OCI-LY3 (cell line): ENCODE measurements around the gene MRPL2.

Source experiments
- H2AFZ ChIP-seq: fragments of 200-600, 300-600 bp; shearing (Covaris generic); 2 replicates; pipeline ENCODE4 v1.6.0; 2014; ENCODE audit warnings: antibody characterized with exemption, low read depth, low read length
- H3K27ac ChIP-seq: fragments of 200-600, 300-600 bp; sonication (generic); 2 replicates; pipeline ENCODE4 v1.5.1; 2014; ENCODE audit warnings: mild to moderate bottlenecking, low read length, moderate library complexity, mixed read lengths
- H3K27me3 ChIP-seq: fragments of 200-600, 300-600 bp; sonication (generic); 2 replicates; pipeline ENCODE4 v1.6.1; 2014; ENCODE audit warnings: low read depth, low read length, mixed read lengths
- H3K36me3 ChIP-seq: fragments of 200-600, 300-600 bp; sonication (generic); replicated peaks from 2 replicates; pipeline ENCODE3; 2014; ENCODE audit warnings: low read depth, low read length, mixed read lengths
- H3K4me1 ChIP-seq: fragments of 300-600, 200-600 bp; sonication (generic); 2 replicates; pipeline ENCODE4 v1.6.1; 2014; ENCODE audit warnings: low read length, mixed read lengths
- H3K4me2 ChIP-seq: fragments of 200-600, 300-600 bp; sonication (generic); 2 replicates; pipeline ENCODE4 v1.6.1; 2014; ENCODE audit warnings: low read length, mixed read lengths
- H3K4me3 ChIP-seq: fragments of 300-600, 200-600 bp; sonication (generic); 2 replicates; pipeline ENCODE4 v1.5.1; 2014; ENCODE audit warnings: antibody characterized with exemption, mild to moderate bottlenecking, low read length, moderate library complexity
- H3K79me2 ChIP-seq: fragments of 300-600, 200-600 bp; shearing (Covaris generic); 2 replicates; pipeline ENCODE4 v1.6.1; 2014; ENCODE audit warnings: mild to moderate bottlenecking, low read length, mixed read lengths
- H3K9ac ChIP-seq: fragments of 300-600, 200-600 bp; shearing (Covaris generic); 2 replicates; pipeline ENCODE4 v1.6.0; 2014; ENCODE audit warnings: mild to moderate bottlenecking, low read length, moderate library complexity
- H3K9me3 ChIP-seq: fragments of 200-600, 300-600 bp; shearing (Covaris generic); 2 replicates; pipeline ENCODE4 v1.6.1; 2014; ENCODE audit warnings: low read length, mixed read lengths; ENCODE audit not compliant: insufficient read depth
- H4K20me1 ChIP-seq: fragments of 200-600, 300-600 bp; sonication (generic); 2 replicates; pipeline ENCODE4 v1.6.1; 2016; ENCODE audit warnings: low read length, mixed read lengths; ENCODE audit not compliant: insufficient read depth
- EZH2phosphoT487 ChIP-seq: fragments of 200-600 bp; shearing (Covaris generic); IDR thresholded peaks from 2 replicates; pipeline ENCODE4 v1.6.1; 2018; ENCODE audit warnings: antibody characterized with exemption, mixed run types, low read depth
- TF ChIP-seq, protein P1 (sequence below): fragments of 200-600, 300-600 bp; sonication (generic); IDR thresholded peaks from 2 replicates; pipeline ENCODE4 v1.5.1; 2014; ENCODE audit warnings: antibody characterized with exemption, low read length, low read depth

Gene MRPL2

GRCh38 chr6:43081043-43081442 is 21.8 kb upstream of the MRPL2 start:
- no peak overlapping the region for H3K4me3 ChIP-seq
- H3K79me2 ChIP-seq = no peaks in the 10 kb centered on the region
- TF ChIP-seq, protein P1, sequence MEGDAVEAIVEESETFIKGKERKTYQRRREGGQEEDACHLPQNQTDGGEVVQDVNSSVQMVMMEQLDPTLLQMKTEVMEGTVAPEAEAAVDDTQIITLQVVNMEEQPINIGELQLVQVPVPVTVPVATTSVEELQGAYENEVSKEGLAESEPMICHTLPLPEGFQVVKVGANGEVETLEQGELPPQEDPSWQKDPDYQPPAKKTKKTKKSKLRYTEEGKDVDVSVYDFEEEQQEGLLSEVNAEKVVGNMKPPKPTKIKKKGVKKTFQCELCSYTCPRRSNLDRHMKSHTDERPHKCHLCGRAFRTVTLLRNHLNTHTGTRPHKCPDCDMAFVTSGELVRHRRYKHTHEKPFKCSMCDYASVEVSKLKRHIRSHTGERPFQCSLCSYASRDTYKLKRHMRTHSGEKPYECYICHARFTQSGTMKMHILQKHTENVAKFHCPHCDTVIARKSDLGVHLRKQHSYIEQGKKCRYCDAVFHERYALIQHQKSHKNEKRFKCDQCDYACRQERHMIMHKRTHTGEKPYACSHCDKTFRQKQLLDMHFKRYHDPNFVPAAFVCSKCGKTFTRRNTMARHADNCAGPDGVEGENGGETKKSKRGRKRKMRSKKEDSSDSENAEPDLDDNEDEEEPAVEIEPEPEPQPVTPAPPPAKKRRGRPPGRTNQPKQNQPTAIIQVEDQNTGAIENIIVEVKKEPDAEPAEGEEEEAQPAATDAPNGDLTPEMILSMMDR = no peak
- TF ChIP-seq EZH2phosphoT487 = no peak
- no peak overlapping the region for H3K4me2 ChIP-seq
- no peak overlapping the region for H3K9ac ChIP-seq
- 0 out of 2 replicates have a peak, but pooled peaks cover 3% of the 10 kb centered on the region for H4K20me1 ChIP-seq
- no peaks in the 10 kb centered on the region for H3K9me3 ChIP-seq
- H3K4me1 ChIP-seq = peaks cover 8% of the 10 kb centered on the region
- no peaks in the 10 kb centered on the region for H3K36me3 ChIP-seq
- H3K27ac ChIP-seq = no peak overlapping the region
- H2AFZ ChIP-seq = no peak overlapping the region
- peaks cover 52% of the 10 kb centered on the region for H3K27me3 ChIP-seq

- Histone ChIP-seq H3K9ac (no peak overlapping the region), H3K9me3 (no peaks in the 10 kb centered on the region), H3K4me3 (no peak overlapping the region), H3K79me2 (no peaks in the 10 kb centered on the region), H2AFZ (no peak overlapping the region), H3K27ac (no peak overlapping the region), H4K20me1 (no peaks in the 10 kb centered on the region), H3K27me3 (peaks cover 37% of the 10 kb centered on the region), H3K4me2 (no peak overlapping the region), H3K4me1 (no peaks in the 10 kb centered on the region), H3K36me3 (no peaks in the 10 kb centered on the region)
- TF ChIP-seq, protein P1 = no peak
- TF ChIP-seq EZH2phosphoT487 = no peak
Observed at GRCh38 chr6:43078691-43079090, 19.5 kb upstream of the MRPL2 start.

DNA sequence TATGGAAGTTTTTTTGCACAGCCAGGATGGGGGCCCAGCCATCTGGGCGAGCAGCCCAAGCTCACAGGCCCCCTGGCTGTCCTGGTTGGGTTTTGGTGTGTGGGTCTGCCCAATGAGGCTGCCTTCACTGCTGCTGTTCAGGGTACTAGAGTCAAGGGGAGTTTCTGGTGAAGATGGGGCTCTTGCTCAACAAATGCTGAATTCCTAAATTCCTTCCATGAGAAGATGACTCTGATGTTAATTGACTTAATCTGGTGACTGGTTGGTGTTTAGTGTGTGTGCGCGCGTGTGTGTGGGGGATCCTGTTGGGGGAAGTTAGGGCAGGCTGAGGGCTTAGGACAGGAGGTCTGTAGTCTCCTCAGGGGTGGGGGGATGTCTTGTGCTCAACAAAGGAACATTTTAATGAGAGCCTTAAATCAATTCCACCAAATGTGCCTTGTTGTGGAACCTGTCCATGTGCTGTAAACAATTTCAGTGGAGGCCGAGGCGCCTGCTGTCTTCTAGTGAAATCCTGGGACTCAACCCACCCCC is 18.8 kb upstream of the MRPL2 start:
- no peak for TF ChIP-seq EZH2phosphoT487
- TF ChIP-seq, protein P1 = no peak
- Histone ChIP-seq H3K9me3 (no peaks in the 10 kb centered on the region), H3K27me3 (peaks cover 31% of the 10 kb centered on the region), H3K4me1 (no peaks in the 10 kb centered on the region), H2AFZ (no peak overlapping the region), H3K27ac (no peak overlapping the region), H3K36me3 (no peaks in the 10 kb centered on the region), H3K4me2 (no peak overlapping the region), H3K4me3 (no peak overlapping the region), H3K79me2 (no peaks in the 10 kb centered on the region), H4K20me1 (no peaks in the 10 kb centered on the region), H3K9ac (no peak overlapping the region)

DNA sequence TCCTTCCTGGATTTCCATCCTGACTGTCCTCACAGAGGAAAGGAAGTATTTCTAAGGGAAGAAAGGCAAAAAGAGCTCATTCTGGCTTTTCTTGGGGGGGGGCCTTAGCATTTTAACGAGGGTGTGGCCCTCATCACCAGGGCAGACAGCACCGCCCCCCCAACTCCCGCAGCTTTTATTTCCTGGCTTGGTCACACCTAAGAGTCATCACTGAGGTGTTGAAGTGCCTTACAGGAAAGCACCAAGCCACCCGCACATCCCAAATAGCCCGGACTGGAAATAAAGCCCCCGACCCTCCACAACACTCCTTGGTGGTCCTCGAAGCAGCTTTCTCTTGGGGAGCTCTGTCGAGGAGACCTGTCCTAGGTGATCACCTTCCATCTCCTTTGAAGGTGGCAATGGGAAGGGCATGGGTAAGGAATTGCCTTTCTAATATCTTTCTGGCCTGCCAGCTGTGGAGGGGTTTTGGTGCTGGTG is 18.1 kb upstream of the MRPL2 start:
- Histone ChIP-seq H3K27ac (no peak overlapping the region), H3K4me3 (peak overlapping the region; percentile 89), H3K36me3 (no peaks in the 10 kb centered on the region), H3K4me1 (no peaks in the 10 kb centered on the region), H3K27me3 (peaks cover 25% of the 10 kb centered on the region), H4K20me1 (no peaks in the 10 kb centered on the region), H3K4me2 (peak overlapping the region; percentile 92), H3K79me2 (no peaks in the 10 kb centered on the region), H2AFZ (no peak overlapping the region), H3K9ac (peak overlapping the region; percentile 66; the same call in 1 of the 2 replicates), H3K9me3 (no peaks in the 10 kb centered on the region)
- no peak for TF ChIP-seq EZH2phosphoT487
- TF ChIP-seq, protein P1 = no peak
